Measurements from ENCODE around the gene PDP2. TPM values are rescaled to one million over a fixed set of nuclear protein-coding genes. Genes with fewer than 3 reads are reported as not detected.

Gene PDP2
- total and polyA plus RNA-seq, 9 of the 15 experiments (the other 6 are each of a cell fraction or from before 2014, with no cell fraction given) = 2.5 to 24.3 (median 7.2) TPM

GRCh38 chr16:66845080-66845410 is 35.3 kb upstream of the PDP2 start:
- intact Hi-C loops (cut with micrococcal nuclease) = no loop called here
- in situ Hi-C loops (cut with MboI) = no loop called here
- FAIRE-seq (no peak), ATAC-seq (no peak), DNase-seq (ENCODE audit: extremely low read depth in 1 of 4, low spot score in 3 of 4) (peak in 1 of 4 experiments; percentile 9)
- 0 out of 2 replicates have a peak, but pooled peaks cover 4% of the 10 kb centered on the region for H4K20me1 ChIP-seq (replicated peaks; ENCODE audit: control insufficient read depth, insufficient read depth, low read length)
- H3K9me3 ChIP-seq (replicated peaks; ENCODE audit: control insufficient read depth, insufficient read depth, low read depth, low read length) = no peaks in the 10 kb centered on the region
- no peak overlapping the region for H3K27ac ChIP-seq (ENCODE audit: extremely low read depth, low read depth, low read length)
- H3K36me3 ChIP-seq (ENCODE audit: control insufficient read depth, insufficient read depth, low read length) = no peaks in the 10 kb centered on the region
- H3K27me3 ChIP-seq (ENCODE audit: control insufficient read depth in 2 of 2, insufficient read depth in 2 of 2, low read length in 2 of 2) = peaks cover 18 to 20% of the 10 kb centered on the region in 2 experiments; a peak in 4 of 5 replicates
- ChIA-PET CTCF (ENCODE audit: low intra/inter-chr PET ratio) (interaction anchor here (0.6 kb wide), 1 partner anchor 438 kb away, joined by 6 read pairs; no protein-coding TSS in a partner anchor), POLR2A (no interaction called here)
- TF ChIP-seq NR2F6 (CRISPR knock-in tag; IDR thresholded peaks at IDR 0.05) = no peak
- no peak for TF ChIP-seq ZBTB7A (IDR thresholded peaks at IDR 0.05; ENCODE audit: borderline replicate concordance, control insufficient read depth, low read depth, low read length)
- TF ChIP-seq SNRNP70 (optimal IDR thresholded peaks at IDR 0.05; ENCODE audit: low read depth, low read length) = no peak
- no peak for TF ChIP-seq MECOM (CRISPR knock-in tag; IDR thresholded peaks at IDR 0.05)
- TF ChIP-seq, protein P1, sequence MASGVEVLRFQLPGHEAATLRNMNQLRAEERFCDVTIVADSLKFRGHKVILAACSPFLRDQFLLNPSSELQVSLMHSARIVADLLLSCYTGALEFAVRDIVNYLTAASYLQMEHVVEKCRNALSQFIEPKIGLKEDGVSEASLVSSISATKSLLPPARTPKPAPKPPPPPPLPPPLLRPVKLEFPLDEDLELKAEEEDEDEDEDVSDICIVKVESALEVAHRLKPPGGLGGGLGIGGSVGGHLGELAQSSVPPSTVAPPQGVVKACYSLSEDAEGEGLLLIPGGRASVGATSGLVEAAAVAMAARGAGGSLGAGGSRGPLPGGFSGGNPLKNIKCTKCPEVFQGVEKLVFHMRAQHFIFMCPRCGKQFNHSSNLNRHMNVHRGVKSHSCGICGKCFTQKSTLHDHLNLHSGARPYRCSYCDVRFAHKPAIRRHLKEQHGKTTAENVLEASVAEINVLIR (CRISPR knock-in tag; IDR thresholded peaks at IDR 0.05) = no peak
- no peak for TF ChIP-seq KLF13 (tag; IDR thresholded peaks at IDR 0.05; ENCODE audit: borderline replicate concordance, low read depth)
- no peak for TF ChIP-seq JUNB (CRISPR knock-in tag; conservative IDR thresholded peaks at IDR 0.05)
- TF ChIP-seq DIDO1 (tag; IDR thresholded peaks at IDR 0.05; ENCODE audit: low read depth) = no peak
- no peak for TF ChIP-seq TEAD4 (IDR thresholded peaks at IDR 0.05; ENCODE audit: low read length)
- no peak for TF ChIP-seq TEAD4 (CRISPR knock-in tag; IDR thresholded peaks at IDR 0.05; ENCODE audit: borderline replicate concordance)
- no peak for TF ChIP-seq ZNF584 (CRISPR knock-in tag; IDR thresholded peaks at IDR 0.05; ENCODE audit: low read depth)
- TF ChIP-seq ZNF280B (CRISPR knock-in tag; IDR thresholded peaks at IDR 0.05) = no peak
- TF ChIP-seq RAD21 (CRISPR knock-in tag; conservative IDR thresholded peaks at IDR 0.05 in 1 of 2, IDR thresholded peaks at IDR 0.05 in 1 of 2) = no peak
- TF ChIP-seq, protein P2, sequence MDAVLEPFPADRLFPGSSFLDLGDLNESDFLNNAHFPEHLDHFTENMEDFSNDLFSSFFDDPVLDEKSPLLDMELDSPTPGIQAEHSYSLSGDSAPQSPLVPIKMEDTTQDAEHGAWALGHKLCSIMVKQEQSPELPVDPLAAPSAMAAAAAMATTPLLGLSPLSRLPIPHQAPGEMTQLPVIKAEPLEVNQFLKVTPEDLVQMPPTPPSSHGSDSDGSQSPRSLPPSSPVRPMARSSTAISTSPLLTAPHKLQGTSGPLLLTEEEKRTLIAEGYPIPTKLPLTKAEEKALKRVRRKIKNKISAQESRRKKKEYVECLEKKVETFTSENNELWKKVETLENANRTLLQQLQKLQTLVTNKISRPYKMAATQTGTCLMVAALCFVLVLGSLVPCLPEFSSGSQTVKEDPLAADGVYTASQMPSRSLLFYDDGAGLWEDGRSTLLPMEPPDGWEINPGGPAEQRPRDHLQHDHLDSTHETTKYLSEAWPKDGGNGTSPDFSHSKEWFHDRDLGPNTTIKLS (IDR thresholded peaks at IDR 0.05; ENCODE audit: borderline replicate concordance, low read depth) = no peak
- no peak for TF ChIP-seq PTRF (tag; IDR thresholded peaks at IDR 0.05)
- TF ChIP-seq MBD2 (IDR thresholded peaks at IDR 0.05; ENCODE audit: borderline replicate concordance, low read depth) = no peak
- peaks cover 12 to 22% of the 10 kb centered on the region in 2 experiments; a peak in 3 of 5 replicates for H3K4me1 ChIP-seq (replicated peaks in 1 of 2; ENCODE audit: control insufficient read depth in 2 of 2, insufficient read depth in 2 of 2, low read length in 2 of 2)
- no peak overlapping the region for H3K4me2 ChIP-seq (ENCODE audit: insufficient read depth, low read length)
- no peaks in the 10 kb centered on the region for H3K79me2 ChIP-seq (ENCODE audit: control insufficient read depth, insufficient read depth, low read length)
- 21% methylated on average over 10 of the region's 10 CpGs for WGBS (ENCODE audit: insufficient coverage, low coverage, missing lambda C conversion rate)
- H3K4me3 ChIP-seq = no peak overlapping the region
- no peak overlapping the region for H2AFZ ChIP-seq (ENCODE audit: low read depth, low read length)
- no peaks in the 10 kb centered on the region for H3K9me1 ChIP-seq (ENCODE audit: control insufficient read depth, insufficient read depth, low read length)
- peak overlapping the region in 1 of 2 experiments; percentile 3; a peak in 1 of 4 replicates for H3K9ac ChIP-seq (ENCODE audit: insufficient read depth in 1 of 2, low read depth in 2 of 2, low read length in 2 of 2)
- BruUV-seq (replicated peaks) = no TSS peak

Data from K562 (cell line).